ENCODE data around the gene TRIM49.
"Not testable (repeated sequence)": the region's sequence is repeated elsewhere in the genome, so short reads cannot be mapped to it uniquely, and the experiment has no call there.

- TF ChIP-seq CTCF, POLR2A (IDR thresholded peaks at IDR 0.05): not testable (repeated sequence)
Observed at GRCh38 chr11:89813535-89813934, 5.2 kb upstream of the TRIM49 start.
